ENCODE measurements around the gene PNPT1.

DNA sequence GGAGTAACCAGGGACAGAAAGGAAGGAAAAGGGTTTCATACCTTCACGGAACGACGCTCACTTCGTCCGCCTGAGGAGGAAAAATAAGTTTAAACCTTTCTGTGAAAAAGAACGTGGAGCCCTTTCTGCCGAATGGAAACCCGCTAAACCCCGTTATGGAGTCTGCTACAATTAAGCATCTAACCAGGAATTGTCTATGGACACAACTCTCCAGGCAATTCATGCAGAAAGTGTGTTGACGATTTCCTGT lies 75.7 kb downstream of the PNPT1 start:
- TF ChIP-seq, protein P1, sequence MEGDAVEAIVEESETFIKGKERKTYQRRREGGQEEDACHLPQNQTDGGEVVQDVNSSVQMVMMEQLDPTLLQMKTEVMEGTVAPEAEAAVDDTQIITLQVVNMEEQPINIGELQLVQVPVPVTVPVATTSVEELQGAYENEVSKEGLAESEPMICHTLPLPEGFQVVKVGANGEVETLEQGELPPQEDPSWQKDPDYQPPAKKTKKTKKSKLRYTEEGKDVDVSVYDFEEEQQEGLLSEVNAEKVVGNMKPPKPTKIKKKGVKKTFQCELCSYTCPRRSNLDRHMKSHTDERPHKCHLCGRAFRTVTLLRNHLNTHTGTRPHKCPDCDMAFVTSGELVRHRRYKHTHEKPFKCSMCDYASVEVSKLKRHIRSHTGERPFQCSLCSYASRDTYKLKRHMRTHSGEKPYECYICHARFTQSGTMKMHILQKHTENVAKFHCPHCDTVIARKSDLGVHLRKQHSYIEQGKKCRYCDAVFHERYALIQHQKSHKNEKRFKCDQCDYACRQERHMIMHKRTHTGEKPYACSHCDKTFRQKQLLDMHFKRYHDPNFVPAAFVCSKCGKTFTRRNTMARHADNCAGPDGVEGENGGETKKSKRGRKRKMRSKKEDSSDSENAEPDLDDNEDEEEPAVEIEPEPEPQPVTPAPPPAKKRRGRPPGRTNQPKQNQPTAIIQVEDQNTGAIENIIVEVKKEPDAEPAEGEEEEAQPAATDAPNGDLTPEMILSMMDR (IDR thresholded peaks at IDR 0.05), result peak in 1 of 3 experiments; percentile 12
- no peak for TF ChIP-seq POLR2A (IDR thresholded peaks at IDR 0.05)

Data from testis (tissue), 2 donors.